ENCODE data around the gene MUC5AC. TPM values are rescaled to one million over a fixed set of nuclear protein-coding genes. Genes with fewer than 3 reads are reported as not detected.
"Not testable (repeated sequence)": the region's sequence is repeated elsewhere in the genome, so short reads cannot be mapped to it uniquely, and the experiment has no call there.

The MUC5AC gene
- total and polyA plus RNA-seq, 8 donors, result 0.04 to 0.75 (median 0.37) TPM; not detected in 1

GRCh38 chr11:1191786-1192470 lies 34.2 kb downstream of the MUC5AC start:
- H3K27me3 ChIP-seq, result peaks cover 0 to 32% of the 10 kb centered on the region in 2 donors
- H3K4me3 ChIP-seq; H3K27ac ChIP-seq; H3K4me1 ChIP-seq; H3K36me3 ChIP-seq; ATAC-seq; intact Hi-C loops (cut with DNase I); H3K9me3 ChIP-seq: not testable (repeated sequence)
- peak in 2 of 4 donors; percentile 10 to 37 for DNase-seq

DNA sequence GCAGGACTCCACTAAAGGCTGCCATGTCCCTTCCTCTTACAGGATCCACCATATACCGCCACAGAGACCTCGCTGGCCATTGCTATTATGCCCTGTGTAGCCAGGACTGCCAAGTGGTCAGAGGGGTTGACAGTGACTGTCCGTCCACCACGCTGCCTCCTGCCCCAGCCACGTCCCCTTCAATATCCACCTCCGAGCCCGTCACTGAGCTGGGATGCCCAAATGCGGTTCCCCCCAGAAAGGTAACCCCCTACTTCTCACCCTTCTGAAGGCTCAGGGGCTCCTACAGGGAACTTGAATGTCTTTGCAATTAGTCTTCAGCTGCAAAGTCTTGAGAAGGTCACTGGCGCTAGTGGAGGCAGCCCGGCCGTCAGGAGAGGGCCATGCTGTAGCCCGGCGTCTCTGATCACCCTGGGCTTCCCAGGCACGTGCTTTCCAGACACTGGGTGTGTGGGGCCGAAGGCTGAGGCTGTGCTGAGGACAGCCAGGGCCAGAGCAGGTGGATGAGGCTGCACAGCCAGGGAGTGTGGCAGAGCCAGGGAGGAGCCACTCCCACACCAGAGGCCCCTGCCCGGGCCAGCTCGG lies 35.1 kb downstream of the MUC5AC start:
- H3K4me3 ChIP-seq, result no peak overlapping the region
- TF ChIP-seq CTCF (IDR thresholded peaks at IDR 0.05), result no peak
- no peak overlapping the region for H3K27ac ChIP-seq
- H3K36me3 ChIP-seq, result no peaks in the 10 kb centered on the region
- no peak for ATAC-seq
- peak in 2 of 4 donors; percentile 25 to 57 for DNase-seq
- H3K4me1 ChIP-seq, result no peaks in the 10 kb centered on the region
- H3K9me3 ChIP-seq, result no peaks in the 10 kb centered on the region
- intact Hi-C loops (cut with DNase I), result no loop called here
- peaks cover 0 to 41% of the 10 kb centered on the region in 2 donors for H3K27me3 ChIP-seq

GRCh38 chr11:1193326-1194230 lies 35.8 kb downstream of the MUC5AC start:
- peak in 2 of 4 donors; percentile 28 to 71 for DNase-seq
- Histone ChIP-seq H3K27me3 (peaks cover 0 to 48% of the 10 kb centered on the region in 2 donors), H3K9me3 (no peaks in the 10 kb centered on the region), H3K4me3 (no peak overlapping the region), H3K36me3 (no peaks in the 10 kb centered on the region), H3K27ac (no peak overlapping the region), H3K4me1 (no peaks in the 10 kb centered on the region)
- intact Hi-C loops (cut with DNase I), result no loop called here
- no peak for ATAC-seq
- TF ChIP-seq CTCF (IDR thresholded peaks at IDR 0.05), result no peak

GRCh38 chr11:1194231-1194976 lies 36.7 kb downstream of the MUC5AC start:
- no peaks in the 10 kb centered on the region for H3K9me3 ChIP-seq
- peaks cover 0 to 57% of the 10 kb centered on the region in 2 donors for H3K27me3 ChIP-seq
- DNase-seq, result peak in 2 of 4 donors; percentile 27 to 75
- ATAC-seq, result no peak
- H3K4me1 ChIP-seq, result no peaks in the 10 kb centered on the region
- no peaks in the 10 kb centered on the region for H3K36me3 ChIP-seq
- intact Hi-C loops (cut with DNase I), result no loop called here
- no peak overlapping the region for H3K4me3 ChIP-seq
- H3K27ac ChIP-seq, result no peak overlapping the region
- no peak for TF ChIP-seq CTCF (IDR thresholded peaks at IDR 0.05)

GRCh38 chr11:1194977-1195681 lies 37.4 kb downstream of the MUC5AC start:
- Histone ChIP-seq H3K9me3 (no peaks in the 10 kb centered on the region), H3K27ac (no peak overlapping the region), H3K4me1 (no peaks in the 10 kb centered on the region), H3K36me3 (no peaks in the 10 kb centered on the region), H3K4me3 (no peak overlapping the region), H3K27me3 (peaks cover 0 to 64% of the 10 kb centered on the region in 2 donors)
- TF ChIP-seq CTCF (IDR thresholded peaks at IDR 0.05), result no peak
- ATAC-seq (no peak), DNase-seq (peak in 2 of 4 donors; percentile 14 to 70)
- intact Hi-C loops (cut with DNase I), result no loop called here
